22Rv1 (cell line): Measurements from ENCODE around the gene MTRF1.

Source experiments
- H3K27ac ChIP-seq: fragments of 450-650 bp; 2 replicates; pipeline ENCODE4 v1.5.1; 2017
- ZFX ChIP-seq: fragments of 450-650 bp; IDR thresholded peaks from 2 replicates; pipeline ENCODE4 v1.6.1; 2017; ENCODE audit warnings: antibody characterized with exemption, borderline replicate concordance
- TF ChIP-seq, protein P1 (sequence below): fragments of 450-650 bp; IDR thresholded peaks from 2 replicates; pipeline ENCODE4 v1.5.1; 2017; ENCODE audit warnings: mild to moderate bottlenecking

MTRF1 gene

GRCh38 chr13:41263261-41263971 lies at the start of gene MTRF1:
TSS of gene MTRF1 (minus strand) at chr13:41263576. CDS start at chr13:41260907, 2,669 bp downstream.
- TF ChIP-seq, protein P1, sequence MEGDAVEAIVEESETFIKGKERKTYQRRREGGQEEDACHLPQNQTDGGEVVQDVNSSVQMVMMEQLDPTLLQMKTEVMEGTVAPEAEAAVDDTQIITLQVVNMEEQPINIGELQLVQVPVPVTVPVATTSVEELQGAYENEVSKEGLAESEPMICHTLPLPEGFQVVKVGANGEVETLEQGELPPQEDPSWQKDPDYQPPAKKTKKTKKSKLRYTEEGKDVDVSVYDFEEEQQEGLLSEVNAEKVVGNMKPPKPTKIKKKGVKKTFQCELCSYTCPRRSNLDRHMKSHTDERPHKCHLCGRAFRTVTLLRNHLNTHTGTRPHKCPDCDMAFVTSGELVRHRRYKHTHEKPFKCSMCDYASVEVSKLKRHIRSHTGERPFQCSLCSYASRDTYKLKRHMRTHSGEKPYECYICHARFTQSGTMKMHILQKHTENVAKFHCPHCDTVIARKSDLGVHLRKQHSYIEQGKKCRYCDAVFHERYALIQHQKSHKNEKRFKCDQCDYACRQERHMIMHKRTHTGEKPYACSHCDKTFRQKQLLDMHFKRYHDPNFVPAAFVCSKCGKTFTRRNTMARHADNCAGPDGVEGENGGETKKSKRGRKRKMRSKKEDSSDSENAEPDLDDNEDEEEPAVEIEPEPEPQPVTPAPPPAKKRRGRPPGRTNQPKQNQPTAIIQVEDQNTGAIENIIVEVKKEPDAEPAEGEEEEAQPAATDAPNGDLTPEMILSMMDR, result no peak
- TF ChIP-seq ZFX, result no peak
- peak within 1 kb of the TSS; percentile 77 for H3K27ac ChIP-seq

DNA sequence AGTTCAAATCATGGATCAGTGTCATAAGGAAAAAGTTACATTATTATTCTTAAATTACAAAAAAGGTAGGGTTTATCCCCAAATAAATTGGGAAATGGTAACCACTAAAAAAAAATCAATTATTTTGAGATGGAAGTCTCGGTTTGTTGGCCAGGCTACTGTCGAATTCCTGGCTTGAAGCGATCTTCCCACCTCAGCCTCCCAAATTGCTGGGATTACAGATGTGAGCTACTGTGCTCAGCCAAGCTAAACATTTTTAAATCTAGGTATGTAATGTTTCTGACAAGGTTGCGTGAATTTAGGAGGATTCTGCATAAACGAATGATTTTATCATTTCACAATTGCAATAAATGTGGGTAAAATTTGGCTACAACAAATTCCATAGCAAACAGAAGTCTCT lies 49.7 kb upstream of the MTRF1 start:
- no peak for TF ChIP-seq ZFX
- TF ChIP-seq, protein P1, result no peak
- no peak overlapping the region for H3K27ac ChIP-seq

- TF ChIP-seq ZFX, result no peak
- TF ChIP-seq, protein P1, result no peak
These were observed 48.8 kb upstream of the MTRF1 start for GRCh38 chr13:41312176-41312500.

GRCh38 chr13:41311406-41312175 lies 48.2 kb upstream of the MTRF1 start:
- H3K27ac ChIP-seq, result peak overlapping the region; percentile 95
- no peak for TF ChIP-seq ZFX
- TF ChIP-seq, protein P1, result no peak

More at GRCh38 chr13:41312176-41312500, 48.8 kb upstream of the MTRF1 start:
- H3K27ac ChIP-seq, result peak overlapping the region; percentile 95

DNA sequence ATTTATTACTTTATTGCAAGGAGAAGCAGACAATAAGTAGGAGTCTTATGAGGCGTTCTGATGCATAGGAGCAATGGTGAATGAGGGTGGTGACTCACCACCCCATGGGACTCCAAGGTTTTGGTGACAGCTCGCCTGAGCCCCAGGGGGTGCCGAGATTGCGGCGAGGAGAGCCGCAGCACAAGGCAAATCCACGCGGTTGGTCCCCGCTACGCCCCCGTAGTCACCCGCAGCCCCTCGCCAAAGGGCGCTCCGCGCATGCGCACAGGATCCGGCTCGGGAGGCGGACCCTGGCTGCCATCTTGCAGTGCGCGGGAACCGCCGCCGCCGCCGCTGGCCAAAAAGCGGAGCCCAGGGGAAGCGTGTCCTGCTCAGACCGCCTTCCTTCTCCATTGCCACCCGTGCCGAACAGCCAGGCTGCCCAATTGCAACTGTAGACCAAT lies 47.6 kb upstream of the MTRF1 start, which contains the start of gene NAA16:
Gene NAA16, plus strand, starts transcription at position 305 of the 443 bp plus-strand sequence. CDS start 262 bp downstream, outside the sequence.
- H3K27ac ChIP-seq, result peak within 1 kb of the TSS; percentile 95
- no peak for TF ChIP-seq ZFX
- TF ChIP-seq, protein P1, result no peak

- H3K27ac ChIP-seq, result no peak overlapping the region
- no peak for TF ChIP-seq ZFX
- TF ChIP-seq, protein P1, result no peak
These were observed 44.7 kb upstream of the MTRF1 start for GRCh38 chr13:41307884-41308640.
